ENCODE data around the gene TCAP.

TCAP gene

GRCh38 chr17:39677542-39678339 is 12.6 kb downstream of the TCAP start:
- DNase-seq (ENCODE audit: low spot score) = peak; percentile 94
- no peak for TF ChIP-seq CTCF (IDR thresholded peaks at IDR 0.05)
- Histone ChIP-seq H3K27ac (peak overlapping the region; percentile 87 to 96), H3K4me3 (peak overlapping the region; percentile 31)

- Histone ChIP-seq H3K27ac (peak overlapping the region; percentile 87 to 96), H3K4me3 (peak overlapping the region; percentile 31)
- DNase-seq (ENCODE audit: low spot score) = no peak
- TF ChIP-seq CTCF (IDR thresholded peaks at IDR 0.05) = no peak
Observed at GRCh38 chr17:39678340-39679116, 13.4 kb downstream of the TCAP start.

- no peak for TF ChIP-seq CTCF (IDR thresholded peaks at IDR 0.05)
- Histone ChIP-seq H3K27ac (peak overlapping the region; percentile 87 to 96), H3K4me3 (no peak overlapping the region)
- DNase-seq (ENCODE audit: low spot score) = no peak
Observed at GRCh38 chr17:39679521-39680192, 14.5 kb downstream of the TCAP start.

GRCh38 chr17:39683295-39683939 is 18.3 kb downstream of the TCAP start:
- no peak for DNase-seq (ENCODE audit: low spot score)
- no peak for TF ChIP-seq CTCF (IDR thresholded peaks at IDR 0.05)
- no peak overlapping the region for H3K4me3 ChIP-seq
- H3K27ac ChIP-seq = no peak overlapping the region

- DNase-seq (ENCODE audit: low spot score) = no peak
- Histone ChIP-seq H3K4me3 (no peak overlapping the region), H3K27ac (no peak overlapping the region)
- no peak for TF ChIP-seq CTCF (IDR thresholded peaks at IDR 0.05)
Observed at GRCh38 chr17:39684369-39685192, 19.4 kb downstream of the TCAP start.

- no peak for DNase-seq (ENCODE audit: low spot score)
- Histone ChIP-seq H3K4me3 (peak overlapping the region; percentile 90), H3K27ac (peak overlapping the region; percentile 93 to 98)
Observed at GRCh38 chr17:39687101-39687545, 22.0 kb downstream of the TCAP start.

More at GRCh38 chr17:39687101-39687545, 22.0 kb downstream of the TCAP start:
- no peak for TF ChIP-seq CTCF (IDR thresholded peaks at IDR 0.05)

Measured in coronary artery (tissue), 2 donors.